Osteocyte (in vitro differentiated cells): ENCODE data around the gene RBMS2. TPM values are rescaled to one million over a fixed set of nuclear protein-coding genes. Genes with fewer than 3 reads are reported as not detected.

Source experiments
- DNase-seq: peaks from one replicate; pipeline ENCODE4 v3.0.0; 2021; ENCODE audit warnings: mixed read lengths; ENCODE audit not compliant: unreplicated experiment; ENCODE audit errors: extremely low spot score
- H3K27ac Mint-ChIP-seq: one replicate; pipeline ENCODE4 v1.8.0; 2021; ENCODE audit warnings: mild to moderate bottlenecking, mixed read lengths; ENCODE audit not compliant: unreplicated experiment
- H3K27me3 Mint-ChIP-seq: one replicate; pipeline ENCODE4 v1.8.0; 2021; ENCODE audit warnings: mixed read lengths; ENCODE audit not compliant: unreplicated experiment
- H3K36me3 Mint-ChIP-seq: one replicate; pipeline ENCODE4 v1.8.0; 2021; ENCODE audit warnings: mixed read lengths; ENCODE audit not compliant: unreplicated experiment
- H3K4me1 Mint-ChIP-seq: one replicate; pipeline ENCODE4 v1.8.0; 2021; ENCODE audit warnings: mixed read lengths; ENCODE audit not compliant: unreplicated experiment
- H3K4me3 Mint-ChIP-seq: one replicate; pipeline ENCODE4 v1.8.0; 2021; ENCODE audit warnings: mild to moderate bottlenecking, moderate library complexity, mixed read lengths; ENCODE audit not compliant: unreplicated experiment
- H3K9me3 Mint-ChIP-seq: one replicate; pipeline ENCODE4 v1.8.0; 2021; ENCODE audit warnings: mixed read lengths; ENCODE audit not compliant: unreplicated experiment
- total RNA-seq: library from RNA; stranded (reverse); gene quantifications from 2 replicates; pipeline ENCODE4 v1.2.1, GENCODE V29; 2021
- TF ChIP-seq, protein P1 (sequence below): fragments of 200-600 bp; sonication (generic); IDR thresholded peaks from 2 replicates; pipeline ENCODE4 v1.5.0; 2021; ENCODE audit warnings: antibody characterized with exemption, mild to moderate bottlenecking, moderate library complexity

RBMS2 gene
- total RNA-seq, 1 donor from 2014 or later = 80.0 TPM

DNA sequence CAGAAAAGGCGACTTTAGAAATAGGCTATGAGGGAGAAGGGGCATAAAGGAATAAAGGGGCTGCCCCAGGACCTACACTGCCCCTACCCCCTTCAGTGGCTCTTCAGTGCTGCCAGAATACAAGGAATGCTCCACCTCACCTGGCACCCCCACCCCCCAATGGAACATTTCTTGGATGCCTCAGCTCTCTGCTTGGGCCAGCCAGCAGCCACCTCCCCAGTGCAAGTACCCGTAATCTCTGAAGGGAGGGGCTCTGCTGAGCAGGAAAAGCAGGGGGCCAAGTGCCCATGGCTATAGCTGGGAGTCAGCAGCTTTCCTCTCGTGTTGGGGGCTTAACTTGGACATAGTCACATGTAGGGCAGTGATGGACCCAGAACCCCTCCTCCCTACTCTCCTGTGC lies 75.2 kb downstream of the RBMS2 start:
- TF ChIP-seq, protein P1, sequence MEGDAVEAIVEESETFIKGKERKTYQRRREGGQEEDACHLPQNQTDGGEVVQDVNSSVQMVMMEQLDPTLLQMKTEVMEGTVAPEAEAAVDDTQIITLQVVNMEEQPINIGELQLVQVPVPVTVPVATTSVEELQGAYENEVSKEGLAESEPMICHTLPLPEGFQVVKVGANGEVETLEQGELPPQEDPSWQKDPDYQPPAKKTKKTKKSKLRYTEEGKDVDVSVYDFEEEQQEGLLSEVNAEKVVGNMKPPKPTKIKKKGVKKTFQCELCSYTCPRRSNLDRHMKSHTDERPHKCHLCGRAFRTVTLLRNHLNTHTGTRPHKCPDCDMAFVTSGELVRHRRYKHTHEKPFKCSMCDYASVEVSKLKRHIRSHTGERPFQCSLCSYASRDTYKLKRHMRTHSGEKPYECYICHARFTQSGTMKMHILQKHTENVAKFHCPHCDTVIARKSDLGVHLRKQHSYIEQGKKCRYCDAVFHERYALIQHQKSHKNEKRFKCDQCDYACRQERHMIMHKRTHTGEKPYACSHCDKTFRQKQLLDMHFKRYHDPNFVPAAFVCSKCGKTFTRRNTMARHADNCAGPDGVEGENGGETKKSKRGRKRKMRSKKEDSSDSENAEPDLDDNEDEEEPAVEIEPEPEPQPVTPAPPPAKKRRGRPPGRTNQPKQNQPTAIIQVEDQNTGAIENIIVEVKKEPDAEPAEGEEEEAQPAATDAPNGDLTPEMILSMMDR = no peak
- Mint-ChIP-seq H3K27me3 (no peaks in the 10 kb centered on the region), H3K9me3 (no peaks in the 10 kb centered on the region), H3K27ac (peak overlapping the region; percentile 14), H3K4me1 (peaks cover 15% of the 10 kb centered on the region), H3K36me3 (peaks cover 41% of the 10 kb centered on the region), H3K4me3 (no peak overlapping the region)
- no peak for DNase-seq

DNA sequence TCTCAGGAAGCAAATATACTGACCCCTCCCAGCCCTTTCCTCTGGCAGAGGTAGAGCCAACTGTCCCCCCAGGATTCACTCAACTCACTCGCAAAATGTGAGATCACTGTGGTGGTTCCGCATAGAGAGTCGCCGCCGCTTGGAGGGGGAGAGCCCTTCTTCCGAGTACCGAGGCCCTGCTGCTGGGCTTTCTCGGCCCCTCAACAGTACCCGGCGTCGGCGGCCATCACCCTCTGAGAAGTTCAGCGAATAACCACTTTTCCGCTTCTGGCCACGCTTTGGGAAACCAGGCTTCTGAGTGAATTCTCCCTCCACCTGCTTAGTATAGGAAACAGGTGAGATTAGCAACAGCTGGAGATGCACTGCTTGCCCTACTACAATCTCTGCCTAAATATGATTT lies 77.4 kb downstream of the RBMS2 start:
- no peak for DNase-seq
- H3K27me3 Mint-ChIP-seq = no peaks in the 10 kb centered on the region
- TF ChIP-seq, protein P1 = no peak
- peaks cover 8% of the 10 kb centered on the region for H3K4me1 Mint-ChIP-seq
- H3K36me3 Mint-ChIP-seq = peaks cover 59% of the 10 kb centered on the region
- no peaks in the 10 kb centered on the region for H3K9me3 Mint-ChIP-seq
- H3K27ac Mint-ChIP-seq = no peak overlapping the region
- no peak overlapping the region for H3K4me3 Mint-ChIP-seq

DNA sequence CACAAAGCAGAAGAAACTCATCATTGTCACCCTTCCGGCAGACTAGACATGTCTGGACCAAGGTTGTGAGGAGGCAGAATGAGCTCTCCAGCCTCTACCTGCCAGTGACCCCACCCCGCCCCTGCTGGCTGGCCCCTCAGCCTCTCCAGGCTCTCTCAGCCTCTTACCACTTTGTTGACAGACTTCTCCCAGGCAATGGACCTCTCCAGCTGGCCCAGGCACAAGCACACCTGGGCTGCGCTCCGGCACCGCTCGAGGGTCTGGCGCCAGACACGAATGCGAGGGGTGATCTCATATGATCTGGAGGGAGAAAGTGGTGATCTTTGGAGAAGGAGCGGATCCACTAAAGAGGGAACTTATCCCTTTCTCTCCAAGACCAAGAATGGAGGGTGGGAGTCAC lies 78.2 kb downstream of the RBMS2 start:
- Mint-ChIP-seq H3K4me3 (no peak overlapping the region), H3K36me3 (peaks cover 66% of the 10 kb centered on the region), H3K9me3 (no peaks in the 10 kb centered on the region), H3K27ac (no peak overlapping the region), H3K27me3 (no peaks in the 10 kb centered on the region), H3K4me1 (peaks cover 1% of the 10 kb centered on the region)
- TF ChIP-seq, protein P1 = no peak
- DNase-seq = no peak

DNA sequence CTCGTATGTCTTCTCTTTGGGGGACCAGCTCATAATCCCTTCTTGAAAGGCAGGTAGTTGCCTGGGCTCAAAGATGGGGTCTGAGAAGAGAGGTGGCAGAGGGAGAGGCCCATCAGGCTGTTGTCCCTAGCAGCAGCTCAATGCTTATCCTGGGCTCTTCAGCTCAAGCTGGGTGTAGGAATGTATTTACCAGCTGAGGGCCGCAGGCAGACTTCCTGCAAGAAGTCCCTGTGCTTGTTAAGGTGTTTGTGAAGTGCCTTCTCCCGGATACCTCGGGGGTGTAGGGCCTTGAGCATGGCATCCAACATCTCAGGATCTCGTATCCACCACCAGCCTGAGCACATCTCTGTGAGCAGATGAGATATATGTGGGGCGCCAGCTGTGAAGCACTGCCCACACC lies 79.1 kb downstream of the RBMS2 start:
- no peak overlapping the region for H3K4me3 Mint-ChIP-seq
- H3K27ac Mint-ChIP-seq = no peak overlapping the region
- H3K4me1 Mint-ChIP-seq = no peaks in the 10 kb centered on the region
- H3K27me3 Mint-ChIP-seq = no peaks in the 10 kb centered on the region
- H3K36me3 Mint-ChIP-seq = peaks cover 73% of the 10 kb centered on the region
- TF ChIP-seq, protein P1 = no peak
- DNase-seq = no peak
- no peaks in the 10 kb centered on the region for H3K9me3 Mint-ChIP-seq

DNA sequence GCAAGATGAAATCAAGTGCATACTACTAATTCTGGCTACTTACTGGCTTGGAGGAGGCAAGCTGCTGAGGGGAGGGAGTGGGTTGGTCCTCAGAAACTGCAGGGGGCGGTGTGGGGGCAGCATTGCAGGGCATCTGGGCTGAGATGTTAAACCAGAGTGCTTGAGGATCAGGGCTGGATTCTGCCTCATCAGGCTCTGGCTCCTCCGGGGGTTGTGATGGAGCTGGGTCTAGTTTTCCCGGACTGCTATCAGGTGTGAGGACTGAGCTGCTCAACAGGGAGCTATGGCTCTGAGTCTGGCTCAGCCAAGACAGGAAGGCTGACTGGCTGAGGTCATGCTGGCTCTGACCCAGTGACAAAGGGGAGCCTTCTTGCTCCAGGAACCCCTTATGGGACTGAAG lies 79.9 kb downstream of the RBMS2 start:
- Mint-ChIP-seq H3K4me3 (no peak overlapping the region), H3K4me1 (no peaks in the 10 kb centered on the region), H3K27me3 (no peaks in the 10 kb centered on the region), H3K36me3 (peaks cover 78% of the 10 kb centered on the region), H3K9me3 (no peaks in the 10 kb centered on the region), H3K27ac (no peak overlapping the region)
- no peak for DNase-seq
- TF ChIP-seq, protein P1 = no peak
